IMR-90 (cell line): ENCODE measurements around the gene ZNF181. TPM values are rescaled to one million over a fixed set of nuclear protein-coding genes. Genes with fewer than 3 reads are reported as not detected.

Source experiments
- ATAC-seq: fragments of 200-7000 bp; cut with Tn5 transposase; 2 replicates; pipeline ENCODE4 v1.9.1; 2020; ENCODE audit warnings: low read depth, mild to moderate bottlenecking, moderate library complexity
- BruUV-seq: library from RNA; stranded (reverse); fragments of 400-500 nt; replicated peaks from 2 replicates; lab custom pipeline; 2021; lab: Mats Ljungman, UMichigan
- CTCF ChIA-PET: fragments of 300-600 bp; formaldehyde crosslinking; extraction: SDS; loops from one replicate; lab custom pipeline; 2021; ENCODE audit warnings: antibody characterized with exemption; lab: Yijun Ruan, JAX
- POLR2A ChIA-PET: fragments of 300-600 bp; sonication (Branson Sonifier 250); formaldehyde crosslinking; loops from one replicate; lab custom pipeline; 2022; ENCODE audit warnings: antibody characterized with exemption; ENCODE audit not compliant: unreplicated experiment; lab: Charles Lee
- DNase-seq: peaks from one replicate; pipeline ENCODE4 v3.0.0; 2013
- H2AFZ ChIP-seq: replicated peaks from 2 replicates; pipeline ENCODE3; 2013; ENCODE audit warnings: low read length, mild to moderate bottlenecking; ENCODE audit not compliant: poor library complexity
- H2AK5ac ChIP-seq: 2 replicates; pipeline ENCODE4 v1.6.1; 2013; ENCODE audit warnings: low read depth, low read length, inconsistent platforms
- H2AK9ac ChIP-seq: replicated peaks from 2 replicates; pipeline ENCODE3; 2013; ENCODE audit warnings: mild to moderate bottlenecking, low read depth, low read length, moderate library complexity; ENCODE audit not compliant: poor library complexity
- H2BK120ac ChIP-seq: 2 replicates; pipeline ENCODE4 v1.6.1; 2013; ENCODE audit warnings: low read depth, low read length, inconsistent platforms
- H2BK15ac ChIP-seq: 3 replicates; pipeline ENCODE4 v1.6.1; 2013; ENCODE audit warnings: low read depth, low read length, inconsistent platforms
- H2BK20ac ChIP-seq: 2 replicates; pipeline ENCODE4 v1.6.1; 2013; ENCODE audit warnings: low read depth, mild to moderate bottlenecking, inconsistent platforms, low read length, moderate library complexity
- H2BK5ac ChIP-seq: 2 replicates; pipeline ENCODE4 v1.6.1; 2013; ENCODE audit warnings: mild to moderate bottlenecking, low read depth, low read length, inconsistent platforms; ENCODE audit not compliant: poor library complexity, severe bottlenecking
- H3K14ac ChIP-seq: replicated peaks from 2 replicates; pipeline ENCODE4 v1.6.1; 2013; ENCODE audit warnings: low read depth, low read length, inconsistent platforms
- H3K18ac ChIP-seq: 2 replicates; pipeline ENCODE4 v1.6.1; 2013; ENCODE audit warnings: low read depth, low read length, control low read depth
- H3K23ac ChIP-seq: 2 replicates; pipeline ENCODE4 v1.6.1; 2013; ENCODE audit warnings: low read depth, low read length, inconsistent platforms
- H3K27ac ChIP-seq: 2 replicates; pipeline ENCODE4 v1.5.1; 2013; ENCODE audit warnings: mild to moderate bottlenecking, control low read depth, low read length; ENCODE audit not compliant: insufficient read depth
- H3K27me3 ChIP-seq: 2 replicates; pipeline ENCODE4 v1.6.1; 2013; ENCODE audit warnings: low read length; ENCODE audit not compliant: control insufficient read depth, insufficient read depth
- H3K36me3 ChIP-seq: 2 replicates; pipeline ENCODE4 v1.6.1; 2013; ENCODE audit warnings: low read length, mixed read lengths; ENCODE audit not compliant: control insufficient read depth, insufficient read depth
- H3K4ac ChIP-seq: 2 replicates; pipeline ENCODE4 v1.6.1; 2013; ENCODE audit warnings: low read depth, low read length, inconsistent platforms
- H3K4me1 ChIP-seq: 2 replicates; pipeline ENCODE4 v1.6.1; 2013; ENCODE audit warnings: low read length, mixed read lengths; ENCODE audit not compliant: control insufficient read depth, insufficient read depth
- H3K4me2 ChIP-seq: 2 replicates; pipeline ENCODE4 v1.6.1; 2013; ENCODE audit warnings: low read depth, mild to moderate bottlenecking, control low read depth, low read length, moderate library complexity
- H3K4me3 ChIP-seq: 2 replicates; pipeline ENCODE4 v1.5.1; 2013; ENCODE audit warnings: low read depth, mild to moderate bottlenecking, control low read depth, low read length, moderate library complexity; ENCODE audit not compliant: insufficient read depth
- H3K56ac ChIP-seq: 2 replicates; pipeline ENCODE4 v1.6.1; 2013; ENCODE audit warnings: low read length, inconsistent platforms; ENCODE audit not compliant: insufficient read depth; ENCODE audit errors: extremely low read depth
- H3K79me1 ChIP-seq, 2 experiments: 2 replicates each; pipeline ENCODE4 v1.6.1; 2013; ENCODE audit warnings: low read length in 2 of 2, inconsistent platforms in 1 of 2, low read depth in 1 of 2
- H3K9ac ChIP-seq: 2 replicates; pipeline ENCODE4 v1.6.1; 2013; ENCODE audit warnings: low read depth, low read length, control low read depth
- H3K9me1 ChIP-seq: 2 replicates; pipeline ENCODE4 v1.6.1; 2013; ENCODE audit warnings: low read length, inconsistent platforms; ENCODE audit not compliant: insufficient read depth
- H3K9me3 ChIP-seq: 2 replicates; pipeline ENCODE4 v1.6.1; 2013; ENCODE audit warnings: low read length; ENCODE audit not compliant: control insufficient read depth, insufficient read depth
- H4K20me1 ChIP-seq: 2 replicates; pipeline ENCODE4 v1.6.1; 2013; ENCODE audit warnings: low read length, inconsistent platforms; ENCODE audit not compliant: insufficient read depth
- H4K5ac ChIP-seq: 2 replicates; pipeline ENCODE4 v1.6.1; 2013; ENCODE audit warnings: mild to moderate bottlenecking, low read depth, low read length, control low read depth
- H4K8ac ChIP-seq, 2 experiments: 2 replicates each; pipeline ENCODE4 v1.6.1; 2013; ENCODE audit warnings: low read depth in 2 of 2, low read length in 2 of 2, control low read depth in 1 of 2, inconsistent platforms in 1 of 2
- H4K91ac ChIP-seq: 2 replicates; pipeline ENCODE4 v1.6.1; 2013; ENCODE audit warnings: low read depth, low read length, inconsistent platforms; ENCODE audit not compliant: insufficient read depth
- BHLHE40 ChIP-seq: fragments of 150-350 bp; IDR thresholded peaks from 2 replicates; pipeline ENCODE4 v1.6.1; 2016; ENCODE audit warnings: mild to moderate bottlenecking, low read depth, low read length
- CEBPB ChIP-seq: IDR thresholded peaks from 2 replicates; pipeline ENCODE4 v1.6.1; 2012; ENCODE audit warnings: low read depth, low read length, improper control_type of control experiment
- CHD1 ChIP-seq: IDR thresholded peaks from 2 replicates; pipeline ENCODE4 v1.6.1; 2012; ENCODE audit warnings: low read depth, low read length, improper control_type of control experiment
- MXI1 ChIP-seq: IDR thresholded peaks from 2 replicates; pipeline ENCODE4 v1.6.1; 2012; ENCODE audit warnings: low read depth, mild to moderate bottlenecking, low read length, moderate library complexity, borderline replicate concordance
- POLR2A ChIP-seq: IDR thresholded peaks from 2 replicates; pipeline ENCODE4 v1.6.1; 2012; ENCODE audit warnings: mild to moderate bottlenecking, low read depth, low read length
- RFX5 ChIP-seq: IDR thresholded peaks from 2 replicates; pipeline ENCODE4 v1.8.0; 2012; ENCODE audit warnings: low read depth, mild to moderate bottlenecking, low read length, moderate library complexity
- SMC3 ChIP-seq: fragments of 150-350 bp; IDR thresholded peaks from 2 replicates; pipeline ENCODE4 v1.6.1; 2016; ENCODE audit warnings: low read depth, mild to moderate bottlenecking, antibody characterized with exemption, low read length, moderate library complexity
- WGBS, 2 experiments: methylation state at CpG; one replicate each; pipeline versions ENCODE4 v1.1.5 to v1.1.7; 2013; ENCODE audit warnings: missing lambda C conversion rate in 2 of 2; ENCODE audit not compliant: insufficient read length in 1 of 2; ENCODE audit errors: extremely low coverage in 2 of 2; 5-methylcytosine and 5-hydroxymethylcytosine counted together
- dilution Hi-C: fragments of 300-500 bp; cut with HindIII; formaldehyde crosslinking; loops from one replicate; pipeline ENCODE4 v1.14.3; 2018; ENCODE audit warnings: low sequenced_read_pairs; ENCODE audit not compliant: unreplicated experiment
- in situ Hi-C: fragments of 300-500 bp; cut with MboI; formaldehyde crosslinking; loops from 3 replicates; pipeline ENCODE4 v1.14.3; 2019; ENCODE audit warnings: low sequenced_read_pairs, inconsistent platforms, mixed read lengths
- intact Hi-C: fragments of 100-400 bp; cut with micrococcal nuclease; formaldehyde crosslinking; loops from 2 replicates; pipeline ENCODE4 v1.10.0; 2022
- polyA plus RNA-seq, 3 experiments: library from polyadenylated mRNA; depleted of rRNA; stranded (reverse); fragments of >200 nt; gene quantifications; 2 replicates each; pipeline ENCODE4 v1.2.3, GENCODE V29; 2012; ENCODE audit warnings: low replicate concordance in 1 of 3
- total RNA-seq: library from RNA; depleted of rRNA; stranded (reverse); fragments of >200 nt; gene quantifications from 2 replicates; pipeline ENCODE4 v1.2.3, GENCODE V29; 2012

ZNF181 gene
- total and polyA plus RNA-seq, 2 of the 4 experiments (the other 2 are of a cell fraction), result 3.8 to 7.5 TPM

DNA sequence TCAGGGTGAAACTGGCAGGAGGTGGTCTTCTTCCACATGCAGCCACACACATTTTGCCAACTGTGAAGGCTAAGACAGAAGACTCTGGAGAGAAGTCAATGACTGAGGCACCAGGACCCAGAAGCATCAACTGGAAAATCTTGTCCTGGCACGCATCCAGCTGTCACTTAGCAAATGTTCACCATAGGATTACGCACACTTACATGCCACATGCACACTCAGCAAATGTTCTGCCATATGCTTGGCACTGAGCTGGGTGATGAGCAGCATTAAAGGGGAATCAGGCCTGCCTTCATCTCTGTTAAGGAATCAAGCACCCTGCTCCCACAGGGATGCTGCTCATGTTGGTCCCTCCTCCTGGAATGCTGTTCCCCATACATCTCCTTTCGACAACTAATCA is 33.9 kb downstream of the ZNF181 start:
- Histone ChIP-seq H3K9me3 (peaks cover 29% of the 10 kb centered on the region), H3K27ac (no peak overlapping the region), H3K27me3 (no peaks in the 10 kb centered on the region), H2BK120ac (no peak overlapping the region), H4K5ac (no peak overlapping the region), H4K20me1 (no peaks in the 10 kb centered on the region), H2BK15ac (no peak overlapping the region), H3K79me1 (peaks cover 14 to 19% of the 10 kb centered on the region in 2 experiments), H2BK5ac (no peak overlapping the region), H3K14ac (no peak overlapping the region), H3K18ac (no peak overlapping the region), H3K36me3 (peaks cover 57% of the 10 kb centered on the region), H3K4me2 (no peak overlapping the region), H3K9me1 (no peaks in the 10 kb centered on the region; the same call in 1 of the 2 replicates), H3K9ac (no peak overlapping the region), H2AK5ac (no peak overlapping the region), H2AFZ (no peak overlapping the region), H3K56ac (no peak overlapping the region), H3K4me1 (no peaks in the 10 kb centered on the region; the same call in 1 of the 2 replicates), H4K91ac (no peak overlapping the region), H3K4me3 (no peak overlapping the region), H2BK20ac (no peak overlapping the region), H3K23ac (no peak overlapping the region), H4K8ac (no peak overlapping the region), H2AK9ac (no peak overlapping the region), H3K4ac (no peak overlapping the region)
- dilution Hi-C loops, result no loop called here
- ChIA-PET CTCF (no interaction called here), POLR2A (interaction anchor here (0.5 kb wide), 1 partner anchor 11 kb away, joined by 3 read pairs; no protein-coding TSS in a partner anchor)
- intact Hi-C loops, result no loop called here
- in situ Hi-C loops, result no loop called here
- no TSS peak for BruUV-seq
- TF ChIP-seq POLR2A, result no peak
- no peak for TF ChIP-seq SMC3
- no peak for TF ChIP-seq BHLHE40
- no peak for TF ChIP-seq CEBPB
- TF ChIP-seq MXI1, result no peak
- no peak for TF ChIP-seq RFX5
- no peak for TF ChIP-seq CHD1
- DNase-seq (no peak), ATAC-seq (no peak)
- 100% methylated on average over 1 of the region's 3 CpGs; no CpG with 5 or more reads in 1 of the 2 experiments for WGBS, 2 experiments
